Gastrocnemius medialis (tissue), 4 donors: ENCODE measurements around the gene CMC2. TPM values are rescaled to one million over a fixed set of nuclear protein-coding genes. Genes with fewer than 3 reads are reported as not detected.

Source experiments
- ATAC-seq, 2 donors: fragments of 150-250 bp; one replicate each; pipeline ENCODE4 v1.9.1; 2016
- DNase-seq, 2 donors: peaks; one replicate each; pipeline ENCODE4 v3.0.0-alpha.2; 2019
- H3K27ac ChIP-seq, 4 donors: fragments of 200-600 bp; sonication (generic); 1 replicate in 1 of 4; 2 replicates in 3 of 4; pipeline ENCODE4 v1.5.1; 2016 to 2018; ENCODE audit warnings: mild to moderate bottlenecking in 2 of 4, moderate library complexity in 1 of 4
- H3K27me3 ChIP-seq, 3 donors: fragments of 200-600 bp; sonication (generic) in 2 of 3; 1 replicate in 1 of 3; 2 replicates in 2 of 3; pipeline versions ENCODE4 v1.5.1 to v1.6.0; 2016 to 2019; ENCODE audit warnings: mild to moderate bottlenecking in 1 of 3, moderate library complexity in 1 of 3
- H3K36me3 ChIP-seq, 2 donors: fragments of 200-600 bp; sonication (generic) in 1 of 2; one replicate each; pipeline ENCODE4 v1.5.1; 2017 to 2018
- H3K4me1 ChIP-seq, 2 donors: fragments of 200-600 bp; sonication (generic) in 1 of 2; one replicate each; pipeline ENCODE4 v1.5.1; 2016 to 2017; ENCODE audit warnings: mild to moderate bottlenecking in 2 of 2
- H3K4me3 ChIP-seq, 4 donors: fragments of 200-600 bp; sonication (generic) in 3 of 4; 1 replicate in 1 of 4; 2 replicates in 3 of 4; pipeline ENCODE4 v1.5.1; 2016 to 2019; ENCODE audit warnings: mild to moderate bottlenecking in 2 of 4
- H3K9me3 ChIP-seq, 3 donors: fragments of 200-600 bp; sonication (generic) in 2 of 3; 1 replicate in 1 of 3; 2 replicates in 2 of 3; pipeline ENCODE4 v1.5.1; 2016 to 2019
- CTCF ChIP-seq, 5 experiments: fragments of 450-650 bp in 3 of 5; fragments of 200-600 bp in 2 of 5; sonication (generic) in 2 of 5; IDR thresholded peaks in 4 of 5; conservative IDR thresholded peaks in 1 of 5; 1 replicate in 4 of 5; 2 replicates in 1 of 5; pipeline ENCODE4 v1.5.1; 2016 to 2019; ENCODE audit warnings: antibody characterized with exemption in 5 of 5, mild to moderate bottlenecking in 3 of 5, moderate library complexity in 3 of 5
- POLR2A ChIP-seq, 2 donors: fragments of 450-650 bp; IDR thresholded peaks; one replicate each; pipeline ENCODE4 v1.6.1; 2017; ENCODE audit warnings: antibody characterized with exemption in 2 of 2, mild to moderate bottlenecking in 2 of 2, moderate library complexity in 2 of 2
- in situ Hi-C, 4 donors: fragments of 200-750 bp; cut with MboI; loops; one replicate each; pipeline versions ENCODE4 v1.15.0 to v1.8.0; 2017; ENCODE audit warnings: low sequenced_read_pairs in 4 of 4
- intact Hi-C: fragments of 100-400 bp; cut with DNase I; formaldehyde crosslinking; loops from one replicate; pipeline ENCODE4 v1.15.1; 2023; ENCODE audit warnings: low total_unique reads
- total RNA-seq, 4 donors: library from RNA; depleted of rRNA; stranded (reverse); fragments of >200 nt; gene quantifications; one replicate each; pipeline versions ENCODE4 v1.1.0 to v1.2.3, GENCODE V29; 2016

Gene CMC2
- total RNA-seq, 4 donors from 2014 or later, result 78.8 to 89.1 (median 82.7) TPM

- TF ChIP-seq POLR2A (IDR thresholded peaks at IDR 0.05) (no peak), CTCF (IDR thresholded peaks at IDR 0.05 in 4 of 5, conservative IDR thresholded peaks at IDR 0.05 in 1 of 5) (no peak)
- intact Hi-C loops (no loop called here), in situ Hi-C loops (no loop called here)
- Histone ChIP-seq H3K27ac (peak overlapping the region in 1 of 4 donors; percentile 7), H3K36me3 (no peaks in the 10 kb centered on the region), H3K4me1 (peaks cover 4 to 19% of the 10 kb centered on the region in 2 donors), H3K27me3 (no peaks in the 10 kb centered on the region), H3K4me3 (no peak overlapping the region), H3K9me3 (no peaks in the 10 kb centered on the region)
- DNase-seq (no peak), ATAC-seq (no peak)
Measured at GRCh38 chr16:80993834-80994233, 12.9 kb downstream of the CMC2 start.

- in situ Hi-C loops, result no loop called here
- peaks cover 4 to 19% of the 10 kb centered on the region in 2 donors for H3K4me1 ChIP-seq
- ATAC-seq (peak in 1 of 2 donors; percentile 89), DNase-seq (no peak)
- no peak overlapping the region for H3K4me3 ChIP-seq
- no peaks in the 10 kb centered on the region for H3K27me3 ChIP-seq
- H3K27ac ChIP-seq, result peak overlapping the region in 1 of 4 donors; percentile 7
- intact Hi-C loops, result no loop called here
- H3K36me3 ChIP-seq, result no peaks in the 10 kb centered on the region
- H3K9me3 ChIP-seq, result no peaks in the 10 kb centered on the region
- TF ChIP-seq POLR2A (IDR thresholded peaks at IDR 0.05) (no peak), CTCF (IDR thresholded peaks at IDR 0.05 in 4 of 5, conservative IDR thresholded peaks at IDR 0.05 in 1 of 5) (no peak)
Measured at GRCh38 chr16:80993307-80993706, 13.4 kb downstream of the CMC2 start.

- Histone ChIP-seq H3K4me3 (no peak overlapping the region), H3K4me1 (peaks cover 4 to 19% of the 10 kb centered on the region in 2 donors), H3K9me3 (no peaks in the 10 kb centered on the region), H3K27me3 (no peaks in the 10 kb centered on the region), H3K27ac (no peak overlapping the region), H3K36me3 (no peaks in the 10 kb centered on the region)
- in situ Hi-C loops, result no loop called here
- DNase-seq (no peak), ATAC-seq (no peak)
- intact Hi-C loops, result no loop called here
- TF ChIP-seq POLR2A (IDR thresholded peaks at IDR 0.05) (no peak), CTCF (IDR thresholded peaks at IDR 0.05 in 4 of 5, conservative IDR thresholded peaks at IDR 0.05 in 1 of 5) (no peak)
Measured at GRCh38 chr16:80992676-80993293, 13.9 kb downstream of the CMC2 start.

GRCh38 chr16:80991792-80992430 is 14.8 kb downstream of the CMC2 start:
- Histone ChIP-seq H3K9me3 (no peaks in the 10 kb centered on the region), H3K4me3 (no peak overlapping the region), H3K4me1 (peaks cover 4 to 11% of the 10 kb centered on the region in 2 donors), H3K36me3 (no peaks in the 10 kb centered on the region), H3K27me3 (no peaks in the 10 kb centered on the region), H3K27ac (no peak overlapping the region)
- TF ChIP-seq POLR2A (IDR thresholded peaks at IDR 0.05), result no peak
- TF ChIP-seq CTCF (IDR thresholded peaks at IDR 0.05 in 4 of 5, conservative IDR thresholded peaks at IDR 0.05 in 1 of 5), result no peak
- intact Hi-C loops, result no loop called here
- no peak for ATAC-seq
- in situ Hi-C loops, result no loop called here
- no peak for DNase-seq
